22Rv1 (cell line): ENCODE measurements around the gene FAM117B.

Experiments
- CTCF ChIP-seq: fragments of 450-650 bp; IDR thresholded peaks from 2 replicates; pipeline ENCODE4 v1.5.1; 2017; ENCODE audit warnings: mild to moderate bottlenecking
- ZFX ChIP-seq: fragments of 450-650 bp; IDR thresholded peaks from 2 replicates; pipeline ENCODE4 v1.6.1; 2017; ENCODE audit warnings: antibody characterized with exemption, borderline replicate concordance

GRCh38 chr2:202633470-202633869 is 1.3 kb upstream of the FAM117B start:
- TF ChIP-seq CTCF (no peak), ZFX (no peak)
